SU-DHL-6 (cell line): ENCODE data around the gene GGA1.
"Not testable (repeated sequence)": the region's sequence is repeated elsewhere in the genome, so short reads cannot be mapped to it uniquely, and the experiment has no call there.

Experiments
- H2AFZ ChIP-seq: fragments of 200-600 bp; sonication (generic); 2 replicates; pipeline ENCODE4 v1.6.1; 2014; ENCODE audit warnings: low read depth, mild to moderate bottlenecking, moderate library complexity, mixed read lengths, antibody characterized with exemption, low read length; ENCODE audit not compliant: severe bottlenecking
- H3F3A ChIP-seq: fragments of 200-600 bp; shearing (Covaris generic); 2 replicates; pipeline ENCODE4 v1.6.0; 2016; ENCODE audit warnings: antibody characterized with exemption, mild to moderate bottlenecking; ENCODE audit not compliant: insufficient read depth
- H3K27ac ChIP-seq: fragments of 200-600 bp; sonication (generic); 2 replicates; pipeline ENCODE4 v1.5.1; 2016; ENCODE audit warnings: low read depth, mild to moderate bottlenecking, low read length, moderate library complexity, mixed read lengths
- H3K27me3 ChIP-seq: fragments of 200-600 bp; sonication (generic), shearing (Covaris generic); 2 replicates; pipeline ENCODE4 v1.6.0; 2014; ENCODE audit warnings: mild to moderate bottlenecking, low read length
- H3K36me3 ChIP-seq: fragments of 200-600 bp; sonication (generic); 2 replicates; pipeline ENCODE4 v1.6.1; 2014; ENCODE audit warnings: mild to moderate bottlenecking, low read length, mixed read lengths
- H3K4me2 ChIP-seq: fragments of 300-600, 200-600 bp; shearing (Covaris generic), sonication (generic); 2 replicates; pipeline ENCODE4 v1.6.0; 2014; ENCODE audit warnings: low read length, low read depth, mild to moderate bottlenecking; ENCODE audit not compliant: poor library complexity, severe bottlenecking
- H3K4me3 ChIP-seq: fragments of 200-600 bp; sonication (generic); 2 replicates; pipeline ENCODE4 v1.5.1; 2014; ENCODE audit warnings: antibody characterized with exemption, low read length, mild to moderate bottlenecking, mixed read lengths; ENCODE audit not compliant: insufficient read depth, poor library complexity, severe bottlenecking
- H3K79me2 ChIP-seq: fragments of 200-600 bp; sonication (generic); 2 replicates; pipeline ENCODE4 v1.6.1; 2014; ENCODE audit warnings: mild to moderate bottlenecking, low read length, moderate library complexity; ENCODE audit not compliant: insufficient read depth
- H3K9ac ChIP-seq: fragments of 200-600 bp; sonication (generic); 2 replicates; pipeline ENCODE4 v1.7.0; 2014; ENCODE audit warnings: mild to moderate bottlenecking, low read length
- H3K9me2 ChIP-seq: fragments of 200-600 bp; sonication (generic); replicated peaks from 2 replicates; pipeline ENCODE4 v1.6.1; 2014; ENCODE audit warnings: low read length; ENCODE audit not compliant: insufficient read depth
- H3K9me3 ChIP-seq: fragments of 200-600 bp; sonication (generic); 2 replicates; pipeline ENCODE4 v1.6.1; 2014; ENCODE audit warnings: low read length, mixed read lengths; ENCODE audit not compliant: insufficient read depth
- H4K20me1 ChIP-seq: fragments of 200-600 bp; sonication (generic); 2 replicates; pipeline ENCODE4 v1.6.1; 2014; ENCODE audit warnings: low read depth, mild to moderate bottlenecking, antibody characterized with exemption, low read length, moderate library complexity, mixed read lengths
- EZH2phosphoT487 ChIP-seq: fragments of 200-600 bp; sonication (generic), shearing (Covaris generic); conservative IDR thresholded peaks from 2 replicates; pipeline ENCODE4 v1.6.1; 2018; ENCODE audit warnings: mild to moderate bottlenecking, antibody characterized with exemption, low read length, moderate library complexity, mixed read lengths
- TF ChIP-seq, protein P1 (sequence below): fragments of 200-600 bp; sonication (generic); IDR thresholded peaks from one replicate; pipeline ENCODE4 v1.5.1; 2017; ENCODE audit warnings: antibody characterized with exemption, mild to moderate bottlenecking, low read length, moderate library complexity; ENCODE audit not compliant: insufficient read depth, poor library complexity, severe bottlenecking

GGA1 gene

DNA sequence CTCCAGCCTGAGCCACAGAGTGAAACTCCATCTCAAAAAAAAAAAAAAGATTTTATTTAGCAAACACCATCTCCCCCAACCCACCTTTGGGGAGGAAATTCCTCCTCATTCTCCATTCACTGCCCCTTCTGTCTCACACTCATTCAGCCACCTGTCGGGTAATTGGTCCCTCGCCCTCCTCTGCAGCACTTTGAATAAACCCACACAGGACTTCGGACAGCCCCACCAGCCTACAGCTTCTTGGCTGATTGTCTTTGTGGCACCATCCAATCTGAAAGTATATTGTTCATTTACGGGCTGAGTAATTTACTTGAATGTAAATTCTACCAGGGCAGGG, 7.5 kb upstream of the GGA1 start:
- TF ChIP-seq, protein P1, sequence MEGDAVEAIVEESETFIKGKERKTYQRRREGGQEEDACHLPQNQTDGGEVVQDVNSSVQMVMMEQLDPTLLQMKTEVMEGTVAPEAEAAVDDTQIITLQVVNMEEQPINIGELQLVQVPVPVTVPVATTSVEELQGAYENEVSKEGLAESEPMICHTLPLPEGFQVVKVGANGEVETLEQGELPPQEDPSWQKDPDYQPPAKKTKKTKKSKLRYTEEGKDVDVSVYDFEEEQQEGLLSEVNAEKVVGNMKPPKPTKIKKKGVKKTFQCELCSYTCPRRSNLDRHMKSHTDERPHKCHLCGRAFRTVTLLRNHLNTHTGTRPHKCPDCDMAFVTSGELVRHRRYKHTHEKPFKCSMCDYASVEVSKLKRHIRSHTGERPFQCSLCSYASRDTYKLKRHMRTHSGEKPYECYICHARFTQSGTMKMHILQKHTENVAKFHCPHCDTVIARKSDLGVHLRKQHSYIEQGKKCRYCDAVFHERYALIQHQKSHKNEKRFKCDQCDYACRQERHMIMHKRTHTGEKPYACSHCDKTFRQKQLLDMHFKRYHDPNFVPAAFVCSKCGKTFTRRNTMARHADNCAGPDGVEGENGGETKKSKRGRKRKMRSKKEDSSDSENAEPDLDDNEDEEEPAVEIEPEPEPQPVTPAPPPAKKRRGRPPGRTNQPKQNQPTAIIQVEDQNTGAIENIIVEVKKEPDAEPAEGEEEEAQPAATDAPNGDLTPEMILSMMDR: no peak
- no peak for TF ChIP-seq EZH2phosphoT487
- Histone ChIP-seq H4K20me1 (no peaks in the 10 kb centered on the region), H3K9me2 (no peaks in the 10 kb centered on the region), H3K79me2 (no peaks in the 10 kb centered on the region), H3F3A (no peaks in the 10 kb centered on the region), H2AFZ (peak overlapping the region; percentile 27), H3K27me3 (no peaks in the 10 kb centered on the region), H3K4me2 (peak overlapping the region; percentile 28), H3K9me3 (no peaks in the 10 kb centered on the region), H3K36me3 (no peaks in the 10 kb centered on the region), H3K4me3 (no peak overlapping the region), H3K9ac (no peak overlapping the region), H3K27ac (no peak overlapping the region)

DNA sequence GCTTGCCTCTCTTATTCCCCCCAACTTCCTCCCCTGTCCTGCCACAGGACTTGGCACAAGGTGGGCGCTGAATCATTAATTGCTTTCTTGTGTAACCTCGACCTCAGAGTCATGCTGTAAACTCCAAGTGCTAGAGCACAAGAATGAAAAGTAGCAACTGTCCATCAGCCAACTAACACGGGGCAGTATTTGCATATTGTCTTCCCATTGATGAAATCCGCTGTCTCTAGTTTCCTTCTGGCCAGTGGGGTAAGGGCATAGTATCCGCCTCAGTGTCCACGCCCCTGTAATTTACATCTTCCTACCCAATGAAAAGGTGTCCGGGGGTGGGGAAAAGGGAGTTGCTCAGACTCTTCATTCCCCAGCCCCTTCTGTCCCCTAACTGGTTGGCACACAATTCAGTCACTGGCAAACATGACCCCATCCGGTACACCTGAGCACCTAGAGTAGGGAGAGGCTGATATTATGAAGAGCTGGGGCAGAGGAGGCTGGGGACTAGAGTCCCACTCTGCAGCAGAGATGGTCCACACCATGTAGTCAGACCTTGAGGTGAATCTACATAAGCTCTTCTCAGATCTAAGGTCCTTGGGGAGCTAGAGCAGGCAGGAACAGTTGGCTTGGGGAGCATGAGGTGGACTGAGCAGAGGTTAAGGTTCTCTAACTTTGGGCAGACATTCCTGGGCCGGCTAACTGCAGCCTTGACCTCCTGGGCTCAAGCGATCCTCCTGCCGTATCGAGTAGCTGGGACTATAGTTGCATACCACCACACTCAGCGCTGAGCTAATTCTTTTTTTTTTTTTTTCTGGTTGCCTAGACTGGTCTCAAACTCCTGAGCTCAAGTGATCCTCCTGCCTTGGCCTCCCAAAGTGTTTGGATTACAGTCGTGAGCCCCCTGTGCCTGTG, 6.8 kb upstream of the GGA1 start:
- peak overlapping the region; percentile 27 for H2AFZ ChIP-seq
- no peak overlapping the region for H3K27ac ChIP-seq
- peak overlapping the region; percentile 28 for H3K4me2 ChIP-seq
- H3K27me3 ChIP-seq: no peaks in the 10 kb centered on the region
- H4K20me1 ChIP-seq: no peaks in the 10 kb centered on the region
- no peaks in the 10 kb centered on the region for H3K79me2 ChIP-seq
- H3K9ac ChIP-seq: no peak overlapping the region
- H3F3A ChIP-seq: no peaks in the 10 kb centered on the region
- H3K36me3 ChIP-seq: no peaks in the 10 kb centered on the region
- H3K9me2 ChIP-seq: no peaks in the 10 kb centered on the region
- no peaks in the 10 kb centered on the region for H3K9me3 ChIP-seq
- TF ChIP-seq, protein P1: no peak
- no peak for TF ChIP-seq EZH2phosphoT487
- no peak overlapping the region for H3K4me3 ChIP-seq

DNA sequence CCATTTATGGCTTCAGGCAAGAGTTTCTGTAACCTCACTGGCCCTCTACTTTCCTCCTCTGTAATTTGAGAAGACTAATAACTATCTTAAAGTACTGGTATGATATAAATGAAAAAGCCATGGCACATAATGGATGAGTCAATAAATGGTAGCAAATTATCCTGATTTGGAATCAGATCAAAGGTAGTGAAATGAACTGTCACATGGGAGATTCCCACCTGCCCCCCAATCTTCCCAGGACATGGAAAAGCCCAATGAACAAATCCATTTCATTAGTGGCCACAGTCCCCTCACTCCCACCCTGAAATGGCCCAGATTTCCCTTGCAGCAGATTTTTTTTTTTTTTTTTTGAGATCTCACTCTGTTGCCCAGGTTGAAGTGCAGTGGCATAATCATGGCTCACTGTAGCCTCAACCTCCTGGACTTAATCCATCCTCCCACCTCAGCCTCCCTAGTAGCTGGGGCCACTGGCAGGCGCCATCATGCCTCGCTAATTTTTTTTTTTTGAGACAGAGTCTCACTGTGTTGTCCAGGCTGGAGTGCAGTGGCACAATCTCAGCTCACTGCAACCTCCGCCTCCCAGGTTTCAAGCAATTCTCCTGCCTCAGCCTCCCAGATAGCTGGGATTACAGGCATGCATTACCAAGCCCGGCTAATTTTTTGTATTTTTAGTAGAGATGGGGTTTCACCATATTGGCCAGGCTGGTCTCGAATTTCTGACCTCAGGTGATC, 5.9 kb upstream of the GGA1 start:
- not testable (repeated sequence) for H3K4me3 ChIP-seq, H3K9ac ChIP-seq, H2AFZ ChIP-seq, H3K27ac ChIP-seq, H3K9me3 ChIP-seq, H3K27me3 ChIP-seq, H3K9me2 ChIP-seq, H3K4me2 ChIP-seq, H3K36me3 ChIP-seq, H4K20me1 ChIP-seq, H3K79me2 ChIP-seq, H3F3A ChIP-seq

DNA sequence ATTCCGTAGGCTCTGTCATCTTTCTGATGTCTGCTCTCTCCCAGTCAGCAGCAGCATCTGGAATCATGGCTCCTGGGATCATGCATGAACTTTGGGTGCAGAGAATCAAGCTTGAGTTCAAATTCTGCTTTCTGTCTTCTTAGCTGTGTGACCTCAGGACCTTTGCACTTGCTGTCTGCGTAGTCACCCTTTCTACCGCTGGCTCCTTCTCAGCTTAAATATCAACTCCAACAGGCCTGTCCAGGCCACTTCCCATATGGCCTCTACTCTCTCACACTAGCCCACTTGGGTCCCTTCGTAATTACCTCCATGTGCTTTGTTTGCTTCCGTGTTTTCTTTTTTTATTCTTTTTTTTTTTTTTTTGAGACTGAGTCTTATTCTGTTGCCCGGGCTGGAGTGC, 4.6 kb upstream of the GGA1 start:
- no peak overlapping the region for H3K4me2 ChIP-seq
- TF ChIP-seq, protein P1: no peak
- no peak for TF ChIP-seq EZH2phosphoT487
- H3K79me2 ChIP-seq: peaks cover 2% of the 10 kb centered on the region
- H3K9me3 ChIP-seq: no peaks in the 10 kb centered on the region
- H3K27me3 ChIP-seq: no peaks in the 10 kb centered on the region
- no peaks in the 10 kb centered on the region for H4K20me1 ChIP-seq
- H3K36me3 ChIP-seq: no peaks in the 10 kb centered on the region
- no peak overlapping the region for H3K4me3 ChIP-seq
- H3K9me2 ChIP-seq: no peaks in the 10 kb centered on the region
- no peak overlapping the region for H2AFZ ChIP-seq
- no peak overlapping the region for H3K9ac ChIP-seq
- H3K27ac ChIP-seq: no peak overlapping the region
- H3F3A ChIP-seq: peaks cover 12% of the 10 kb centered on the region
